HEK293 (cell line): ENCODE measurements around the gene PPP1R12C.

Experiments used
- AEBP2 ChIP-seq: fragments of 450-650 bp; formaldehyde crosslinking; IDR thresholded peaks from 2 replicates; pipeline ENCODE4 v1.5.1; 2016; ENCODE audit warnings: missing biosample characterization, missing genetic modification characterization, borderline replicate concordance
- CTCF ChIP-seq: fragments of 450-650 bp; formaldehyde crosslinking; IDR thresholded peaks from 2 replicates; pipeline ENCODE4 v1.5.1; 2016; ENCODE audit warnings: missing biosample characterization, missing genetic modification characterization
- HOXA7 ChIP-seq: sonication (generic); formaldehyde crosslinking; IDR thresholded peaks from 2 replicates; pipeline ENCODE4 v1.8.1; 2022; ENCODE audit warnings: missing genetic modification reagents, borderline replicate concordance
- KLF16 ChIP-seq: fragments of 450-650 bp; formaldehyde crosslinking; IDR thresholded peaks from 2 replicates; pipeline ENCODE4 v1.5.1; 2017; ENCODE audit warnings: missing biosample characterization, missing genetic modification characterization
- KLF7 ChIP-seq: fragments of 450-650 bp; formaldehyde crosslinking; IDR thresholded peaks from 2 replicates; pipeline ENCODE4 v1.5.1; 2016; ENCODE audit warnings: missing biosample characterization, missing genetic modification characterization, borderline replicate concordance
- MEIS1 ChIP-seq: sonication (generic); formaldehyde crosslinking; IDR thresholded peaks from 2 replicates; pipeline ENCODE4 v1.8.1; 2022; ENCODE audit warnings: missing genetic modification reagents, mild to moderate bottlenecking, borderline replicate concordance
- MZF1 ChIP-seq: fragments of 450-650 bp; formaldehyde crosslinking; IDR thresholded peaks from 2 replicates; pipeline ENCODE4 v1.5.1; 2017; ENCODE audit warnings: missing biosample characterization, missing genetic modification characterization, borderline replicate concordance
- PRDM1 ChIP-seq: fragments of 450-650 bp; formaldehyde crosslinking; IDR thresholded peaks from 2 replicates; pipeline ENCODE4; 2016; ENCODE audit warnings: missing biosample characterization, missing genetic modification characterization
- WT1 ChIP-seq: fragments of 450-650 bp; formaldehyde crosslinking; IDR thresholded peaks from 2 replicates; pipeline ENCODE4 v1.5.1; 2016; ENCODE audit warnings: missing biosample characterization, missing genetic modification characterization
- ZBTB17 ChIP-seq: fragments of 450-650 bp; formaldehyde crosslinking; IDR thresholded peaks from 2 replicates; pipeline ENCODE4 v1.5.1; 2016; ENCODE audit warnings: missing biosample characterization, missing genetic modification characterization
- ZEB2 ChIP-seq: fragments of 450-650 bp; formaldehyde crosslinking; IDR thresholded peaks from 2 replicates; pipeline ENCODE4 v1.5.1; 2016; ENCODE audit warnings: missing biosample characterization, missing genetic modification characterization
- ZFHX2 ChIP-seq: fragments of 450-650 bp; formaldehyde crosslinking; conservative IDR thresholded peaks from 2 replicates; pipeline ENCODE4 v1.5.1; 2016; ENCODE audit warnings: missing biosample characterization, missing genetic modification characterization
- ZFP41 ChIP-seq: fragments of 450-650 bp; formaldehyde crosslinking; IDR thresholded peaks from 2 replicates; pipeline ENCODE4 v1.5.1; 2016; ENCODE audit warnings: missing biosample characterization, missing genetic modification characterization, borderline replicate concordance
- ZNF114 ChIP-seq: fragments of 450-650 bp; formaldehyde crosslinking; IDR thresholded peaks from 2 replicates; pipeline ENCODE4 v1.5.0; 2017; ENCODE audit warnings: missing biosample characterization, missing genetic modification characterization
- ZNF148 ChIP-seq: fragments of 450-650 bp; formaldehyde crosslinking; IDR thresholded peaks from 2 replicates; pipeline ENCODE4 v1.5.0; 2017; ENCODE audit warnings: missing biosample characterization, missing genetic modification characterization, borderline replicate concordance
- ZNF175 ChIP-seq: fragments of 450-650 bp; formaldehyde crosslinking; IDR thresholded peaks from 2 replicates; pipeline ENCODE4 v1.5.1; 2016; ENCODE audit warnings: missing biosample characterization, missing genetic modification characterization
- ZNF202 ChIP-seq: fragments of 450-650 bp; formaldehyde crosslinking; IDR thresholded peaks from 2 replicates; pipeline ENCODE4 v1.5.1; 2016; ENCODE audit warnings: missing biosample characterization, missing genetic modification characterization, borderline replicate concordance
- ZNF221 ChIP-seq: fragments of 450-650 bp; formaldehyde crosslinking; IDR thresholded peaks from 2 replicates; pipeline ENCODE4 v1.5.1; 2017; ENCODE audit warnings: missing biosample characterization, missing genetic modification characterization, borderline replicate concordance
- ZNF239 ChIP-seq: fragments of 450-650 bp; formaldehyde crosslinking; IDR thresholded peaks from 2 replicates; pipeline ENCODE4 v1.5.1; 2016; ENCODE audit warnings: missing biosample characterization, missing genetic modification characterization
- ZNF266 ChIP-seq: fragments of 450-650 bp; formaldehyde crosslinking; IDR thresholded peaks from 2 replicates; pipeline ENCODE4 v1.5.1; 2016; ENCODE audit warnings: missing biosample characterization, missing genetic modification characterization, low read depth
- ZNF274 ChIP-seq, 2 experiments: fragments of 200-500 bp in 1 of 2; fragments of 450-650 bp in 1 of 2; sonication (Bioruptor generic) in 1 of 2; formaldehyde crosslinking in 1 of 2; IDR thresholded peaks; 2 replicates each; pipeline versions ENCODE4 v1.5.1 to v1.6.1; 2014 to 2016; ENCODE audit warnings: borderline replicate concordance in 1 of 2, inconsistent platforms in 1 of 2, low read length in 1 of 2, missing biosample characterization in 1 of 2, missing genetic modification characterization in 1 of 2
- ZNF302 ChIP-seq: fragments of 450-650 bp; formaldehyde crosslinking; IDR thresholded peaks from 2 replicates; pipeline ENCODE4 v1.5.1; 2016; ENCODE audit warnings: missing biosample characterization, missing genetic modification characterization, low read depth
- ZNF311 ChIP-seq: fragments of 450-650 bp; formaldehyde crosslinking; IDR thresholded peaks from 2 replicates; pipeline ENCODE4 v1.5.1; 2017; ENCODE audit warnings: missing biosample characterization, missing genetic modification characterization, borderline replicate concordance
- ZNF335 ChIP-seq: fragments of 450-650 bp; formaldehyde crosslinking; conservative IDR thresholded peaks from 2 replicates; pipeline ENCODE4 v1.5.1; 2016; ENCODE audit warnings: missing biosample characterization, missing genetic modification characterization
- ZNF341 ChIP-seq: fragments of 450-650 bp; formaldehyde crosslinking; IDR thresholded peaks from 2 replicates; pipeline ENCODE4; 2016; ENCODE audit warnings: low read depth, missing biosample characterization, missing genetic modification characterization
- ZNF391 ChIP-seq: fragments of 450-650 bp; formaldehyde crosslinking; IDR thresholded peaks from 2 replicates; pipeline ENCODE4 v1.5.1; 2016; ENCODE audit warnings: low read depth, missing biosample characterization, missing genetic modification characterization, borderline replicate concordance
- ZNF404 ChIP-seq: fragments of 450-650 bp; formaldehyde crosslinking; IDR thresholded peaks from 2 replicates; pipeline ENCODE4 v1.5.1; 2017; ENCODE audit warnings: missing biosample characterization, missing genetic modification characterization
- ZNF488 ChIP-seq: fragments of 450-650 bp; formaldehyde crosslinking; IDR thresholded peaks from 2 replicates; pipeline ENCODE4 v1.5.1; 2016; ENCODE audit warnings: missing biosample characterization, missing genetic modification characterization
- ZNF544 ChIP-seq: fragments of 450-650 bp; formaldehyde crosslinking; IDR thresholded peaks from 2 replicates; pipeline ENCODE4 v1.5.0; 2017; ENCODE audit warnings: missing biosample characterization, missing genetic modification characterization
- ZNF549 ChIP-seq: fragments of 450-650 bp; IDR thresholded peaks from 2 replicates; pipeline ENCODE4 v1.5.1; 2018; ENCODE audit warnings: missing biosample characterization, missing genetic modification characterization, mild to moderate bottlenecking, inconsistent platforms, moderate library complexity
- ZNF621 ChIP-seq: fragments of 450-650 bp; formaldehyde crosslinking; IDR thresholded peaks from 2 replicates; pipeline ENCODE4 v1.5.1; 2017; ENCODE audit warnings: missing biosample characterization, missing genetic modification characterization
- ZNF639 ChIP-seq: fragments of 450-650 bp; formaldehyde crosslinking; IDR thresholded peaks from 2 replicates; pipeline ENCODE4 v1.5.1; 2016; ENCODE audit warnings: missing biosample characterization, missing genetic modification characterization

Gene PPP1R12C

GRCh38 chr19:55068950-55069864, 48.2 kb downstream of the PPP1R12C start (continued):
- TF ChIP-seq ZNF148 (tag by site-specific recombination) = no peak
- no peak for TF ChIP-seq PRDM1 (tag by site-specific recombination)
- TF ChIP-seq KLF16 (tag by site-specific recombination) = no peak
- peak; percentile 22; the same call in 1 of the 2 replicates for TF ChIP-seq WT1 (tag by site-specific recombination)
- no peak for TF ChIP-seq MZF1 (tag by site-specific recombination)
- TF ChIP-seq ZNF274 (IDR thresholded peaks at IDR 0.05; ENCODE audit: low read length) = no peak
- no peak for TF ChIP-seq ZNF274 (tag by site-specific recombination; IDR thresholded peaks at IDR 0.05; ENCODE audit: borderline replicate concordance)
- no peak for TF ChIP-seq ZNF302 (tag by site-specific recombination)
- TF ChIP-seq ZNF114 = no peak
- no peak for TF ChIP-seq ZNF639 (tag by site-specific recombination)
- TF ChIP-seq ZNF335 (tag by site-specific recombination) = peak; percentile 40
- TF ChIP-seq AEBP2 (tag by site-specific recombination) = no peak
- TF ChIP-seq ZNF391 = no peak
- TF ChIP-seq ZNF221 = no peak
- TF ChIP-seq MEIS1 (CRISPR knock-in tag) = no peak
- peak; percentile 83 for TF ChIP-seq ZNF341
- TF ChIP-seq ZBTB17 (tag by site-specific recombination) = 0 out of 2 replicates have a peak, but pooled peaks have one; percentile 31
- no peak for TF ChIP-seq CTCF (tag by site-specific recombination)
- no peak for TF ChIP-seq ZNF549 (tag by site-specific recombination)
- no peak for TF ChIP-seq ZNF266 (tag by site-specific recombination)
- no peak for TF ChIP-seq ZNF311 (tag by site-specific recombination)
- TF ChIP-seq ZNF544 = no peak
- no peak for TF ChIP-seq KLF7 (tag by site-specific recombination)
- TF ChIP-seq ZFP41 (tag by site-specific recombination) = no peak
- TF ChIP-seq ZNF175 (tag by site-specific recombination) = no peak
- TF ChIP-seq ZEB2 (tag by site-specific recombination) = peak; percentile 28; the same call in 1 of the 2 replicates
- no peak for TF ChIP-seq ZFHX2 (tag by site-specific recombination)
- TF ChIP-seq ZNF488 (tag by site-specific recombination) = no peak
- no peak for TF ChIP-seq ZNF404 (tag by site-specific recombination)
- TF ChIP-seq ZNF202 (tag by site-specific recombination) = no peak
- TF ChIP-seq ZNF621 (tag by site-specific recombination) = no peak
- TF ChIP-seq HOXA7 (CRISPR knock-in tag) = no peak
- TF ChIP-seq ZNF239 (tag by site-specific recombination) = no peak
